ENCODE measurements around the gene P2RY8.
A peak's percentile ranks its signal among the peaks of the same experiment; 100 is the strongest.
"Not testable (repeated sequence)": the region's sequence is repeated elsewhere in the genome, so short reads cannot be mapped to it uniquely, and the experiment has no call there.

The P2RY8 gene

DNA sequence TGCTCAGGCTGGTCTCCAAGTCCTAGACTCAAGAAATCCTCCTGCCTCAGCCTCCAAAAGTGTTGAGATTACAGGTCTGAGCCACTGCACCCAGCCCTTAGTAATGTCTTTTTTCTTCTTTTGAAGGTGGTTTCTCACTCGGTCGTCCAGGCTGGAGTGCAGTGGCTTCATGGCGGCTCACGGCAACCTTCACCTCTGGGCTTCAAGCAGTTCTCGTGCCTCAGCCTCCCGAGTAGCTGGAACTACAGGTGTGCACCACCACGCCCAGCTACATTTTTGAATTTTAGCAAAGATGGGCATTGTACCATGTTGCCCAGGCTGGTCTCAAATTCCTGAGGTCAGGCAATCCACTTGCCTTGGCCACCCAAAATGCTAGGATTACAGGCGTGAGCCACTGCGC, 52.0 kb downstream of the P2RY8 start:
- Histone ChIP-seq H3K27me3 (ENCODE audit: insufficient read depth, low read length) (peaks cover 15% of the 10 kb centered on the region; the same call in 1 of the 2 replicates), H2AFZ (ENCODE audit: low read length, unreplicated experiment) (no peak overlapping the region), H3K36me3 (ENCODE audit: insufficient read depth, low read length) (no peaks in the 10 kb centered on the region), H3K27ac (ENCODE audit: low read depth, low read length) (no peak overlapping the region), H3K4me1 (ENCODE audit: control insufficient read depth, insufficient read depth, low read length, unreplicated experiment) (peaks cover 2% of the 10 kb centered on the region), H3K79me2 (ENCODE audit: control insufficient read depth, insufficient read depth, low read length, unreplicated experiment) (no peaks in the 10 kb centered on the region), H3K4me3 (ENCODE audit: low read depth, low read length) (no peak overlapping the region)

DNA sequence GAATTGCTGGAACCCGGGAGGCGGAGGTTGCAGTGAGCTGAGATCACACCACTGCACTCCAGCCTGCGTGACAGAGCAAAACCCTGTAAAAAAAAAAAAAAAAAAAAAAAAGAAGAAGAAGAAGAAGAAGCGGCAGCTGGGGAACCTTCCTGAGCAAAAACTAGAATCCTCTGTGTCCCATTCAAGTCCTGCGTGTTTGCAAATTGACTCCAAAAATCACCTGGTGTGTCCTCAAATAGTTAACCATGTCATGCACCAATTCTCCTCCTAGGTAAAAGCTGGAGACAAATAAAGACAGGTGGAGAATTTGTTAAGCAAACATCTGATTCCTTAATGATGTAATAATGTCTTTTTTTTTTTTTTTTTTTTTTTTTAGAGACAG, 52.4 kb downstream of the P2RY8 start:
- H3K36me3 ChIP-seq (ENCODE audit: insufficient read depth, low read length), result no peaks in the 10 kb centered on the region
- peaks cover 17% of the 10 kb centered on the region; the same call in 1 of the 2 replicates for H3K27me3 ChIP-seq (ENCODE audit: insufficient read depth, low read length)
- no peak overlapping the region for H3K27ac ChIP-seq (ENCODE audit: low read depth, low read length)
- peaks cover 2% of the 10 kb centered on the region for H3K4me1 ChIP-seq (ENCODE audit: control insufficient read depth, insufficient read depth, low read length, unreplicated experiment)
- no peak overlapping the region for H2AFZ ChIP-seq (ENCODE audit: low read length, unreplicated experiment)
- no peaks in the 10 kb centered on the region for H3K79me2 ChIP-seq (ENCODE audit: control insufficient read depth, insufficient read depth, low read length, unreplicated experiment)
- H3K4me3 ChIP-seq (ENCODE audit: low read depth, low read length), result no peak overlapping the region

- Histone ChIP-seq H3K79me2 (ENCODE audit: control insufficient read depth, insufficient read depth, low read length, unreplicated experiment) (no peaks in the 10 kb centered on the region), H3K36me3 (ENCODE audit: insufficient read depth, low read length) (no peaks in the 10 kb centered on the region), H2AFZ (ENCODE audit: low read length, unreplicated experiment) (no peak overlapping the region), H3K27ac (ENCODE audit: low read depth, low read length) (no peak overlapping the region), H3K4me3 (ENCODE audit: low read depth, low read length) (no peak overlapping the region), H3K27me3 (ENCODE audit: insufficient read depth, low read length) (peaks cover 20% of the 10 kb centered on the region; the same call in 1 of the 2 replicates), H3K4me1 (ENCODE audit: control insufficient read depth, insufficient read depth, low read length, unreplicated experiment) (peaks cover 2% of the 10 kb centered on the region)
Observed at GRCh38 chrX:1483843-1484637, 52.9 kb downstream of the P2RY8 start.

- not testable (repeated sequence) for H3K27ac ChIP-seq (ENCODE audit: low read depth, low read length); H3K4me3 ChIP-seq (ENCODE audit: low read depth, low read length); H3K79me2 ChIP-seq (ENCODE audit: control insufficient read depth, insufficient read depth, low read length, unreplicated experiment); H3K4me1 ChIP-seq (ENCODE audit: control insufficient read depth, insufficient read depth, low read length, unreplicated experiment); H2AFZ ChIP-seq (ENCODE audit: low read length, unreplicated experiment); H3K36me3 ChIP-seq (ENCODE audit: insufficient read depth, low read length)
- H3K27me3 ChIP-seq (ENCODE audit: insufficient read depth, low read length), result peaks cover 23% of the 10 kb centered on the region; the same call in 1 of the 2 replicates
Observed at GRCh38 chrX:1482530-1482928, 54.5 kb downstream of the P2RY8 start.

DNA sequence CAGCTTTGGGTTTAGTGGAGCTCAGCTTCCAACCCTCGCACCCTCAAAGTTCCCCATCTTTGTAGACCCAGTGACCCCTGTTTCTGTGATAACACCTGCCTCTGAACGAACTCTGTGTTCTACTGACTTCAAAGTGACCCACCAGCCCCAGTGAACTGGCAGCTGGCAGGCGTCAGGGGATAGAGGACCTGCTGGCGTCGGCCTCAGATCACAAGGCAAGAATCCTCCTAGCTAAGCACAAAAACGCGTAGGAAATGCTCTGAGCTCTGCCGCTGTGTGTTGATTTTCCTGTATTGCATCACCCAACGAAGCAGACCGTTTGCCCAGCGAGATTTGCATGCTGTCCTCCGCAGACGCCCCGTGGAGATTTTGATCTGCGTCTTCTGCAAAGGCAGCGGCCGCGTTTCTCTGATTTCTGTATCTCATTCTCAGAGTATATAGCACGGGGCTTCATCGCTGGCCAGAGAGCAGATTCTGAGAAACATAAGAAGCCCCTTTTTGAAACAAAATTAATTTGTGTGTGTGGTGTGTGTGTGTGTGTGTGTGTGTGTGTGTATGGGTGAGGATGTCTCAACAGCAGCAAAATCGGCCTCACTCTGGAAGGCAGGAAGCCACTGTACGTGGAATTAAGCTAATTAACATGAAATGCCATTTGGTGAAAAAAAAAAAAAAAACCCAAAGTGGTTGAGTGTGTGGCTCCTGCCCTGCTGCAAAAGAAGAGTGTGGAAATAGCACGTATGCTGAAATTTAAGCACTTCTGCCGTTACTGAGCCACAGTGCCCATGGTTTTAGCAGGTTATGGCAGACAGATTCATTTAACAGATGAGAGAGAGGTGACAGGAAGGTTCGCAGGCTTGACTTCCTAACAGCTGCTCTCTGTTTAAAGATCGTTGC, 55.1 kb downstream of the P2RY8 start:
- Histone ChIP-seq H3K4me1 (ENCODE audit: control insufficient read depth, insufficient read depth, low read length, unreplicated experiment) (peaks cover 2% of the 10 kb centered on the region), H3K4me3 (ENCODE audit: low read depth, low read length) (peak overlapping the region; percentile 27), H3K27ac (ENCODE audit: low read depth, low read length) (no peak overlapping the region), H3K79me2 (ENCODE audit: control insufficient read depth, insufficient read depth, low read length, unreplicated experiment) (no peaks in the 10 kb centered on the region), H3K36me3 (ENCODE audit: insufficient read depth, low read length) (no peaks in the 10 kb centered on the region), H3K27me3 (ENCODE audit: insufficient read depth, low read length) (peaks cover 21% of the 10 kb centered on the region; the same call in 1 of the 2 replicates), H2AFZ (ENCODE audit: low read length, unreplicated experiment) (no peak overlapping the region)

DNA sequence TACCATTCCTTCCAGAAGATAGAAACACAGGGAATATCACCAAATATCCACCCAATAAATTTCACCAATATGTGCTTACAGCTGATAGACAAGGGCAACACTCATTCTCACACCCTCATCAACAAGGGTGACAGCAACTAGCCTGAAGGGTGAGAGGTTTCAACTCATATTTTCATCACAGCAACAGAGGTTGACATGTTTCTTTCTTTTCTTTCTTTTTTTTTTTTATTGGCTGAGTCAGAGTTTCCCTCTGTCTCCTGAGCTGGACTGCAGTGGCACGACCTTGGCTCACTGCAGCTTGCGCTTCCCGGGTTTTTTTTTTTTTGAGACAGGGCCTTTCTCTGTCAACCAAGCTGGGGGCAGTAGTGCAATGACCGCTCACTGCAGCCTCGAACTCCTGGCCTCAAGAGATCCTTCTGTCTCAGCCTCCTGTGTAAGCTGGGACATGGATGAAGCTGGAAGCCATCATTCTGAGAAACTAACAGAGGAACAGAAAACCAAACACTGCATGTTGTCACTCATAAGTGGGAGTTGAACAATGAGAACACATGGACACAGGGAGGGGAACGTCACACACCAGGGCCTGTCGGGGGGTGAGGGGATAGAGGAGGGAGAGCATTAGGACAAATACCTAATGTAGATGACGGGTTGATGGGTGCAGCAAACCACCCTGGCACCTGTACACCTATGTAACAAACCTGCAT, 56.8 kb downstream of the P2RY8 start:
- Histone ChIP-seq H3K36me3 (ENCODE audit: insufficient read depth, low read length) (no peaks in the 10 kb centered on the region), H2AFZ (ENCODE audit: low read length, unreplicated experiment) (no peak overlapping the region), H3K4me3 (ENCODE audit: low read depth, low read length) (no peak overlapping the region), H3K4me1 (ENCODE audit: control insufficient read depth, insufficient read depth, low read length, unreplicated experiment) (peaks cover 2% of the 10 kb centered on the region), H3K79me2 (ENCODE audit: control insufficient read depth, insufficient read depth, low read length, unreplicated experiment) (no peaks in the 10 kb centered on the region), H3K27ac (ENCODE audit: low read depth, low read length) (no peak overlapping the region), H3K27me3 (ENCODE audit: insufficient read depth, low read length) (peaks cover 23% of the 10 kb centered on the region; the same call in 1 of the 2 replicates)

- no peak overlapping the region for H3K27ac ChIP-seq (ENCODE audit: low read depth, low read length)
- peaks cover 2% of the 10 kb centered on the region for H3K4me1 ChIP-seq (ENCODE audit: control insufficient read depth, insufficient read depth, low read length, unreplicated experiment)
- H2AFZ ChIP-seq (ENCODE audit: low read length, unreplicated experiment), result no peak overlapping the region
- no peaks in the 10 kb centered on the region for H3K79me2 ChIP-seq (ENCODE audit: control insufficient read depth, insufficient read depth, low read length, unreplicated experiment)
- H3K36me3 ChIP-seq (ENCODE audit: insufficient read depth, low read length), result no peaks in the 10 kb centered on the region
- no peak overlapping the region for H3K4me3 ChIP-seq (ENCODE audit: low read depth, low read length)
- H3K27me3 ChIP-seq (ENCODE audit: insufficient read depth, low read length), result peaks cover 13% of the 10 kb centered on the region; the same call in 1 of the 2 replicates
Observed at GRCh38 chrX:1477801-1478458, 59.1 kb downstream of the P2RY8 start.

- Histone ChIP-seq H3K4me1 (ENCODE audit: control insufficient read depth, insufficient read depth, low read length, unreplicated experiment) (peaks cover 2% of the 10 kb centered on the region), H3K4me3 (ENCODE audit: low read depth, low read length) (no peak overlapping the region), H3K79me2 (ENCODE audit: control insufficient read depth, insufficient read depth, low read length, unreplicated experiment) (no peaks in the 10 kb centered on the region), H3K27ac (ENCODE audit: low read depth, low read length) (no peak overlapping the region), H2AFZ (ENCODE audit: low read length, unreplicated experiment) (no peak overlapping the region), H3K27me3 (ENCODE audit: insufficient read depth, low read length) (peaks cover 13% of the 10 kb centered on the region; the same call in 1 of the 2 replicates), H3K36me3 (ENCODE audit: insufficient read depth, low read length) (no peaks in the 10 kb centered on the region)
Observed at GRCh38 chrX:1477229-1477628, 59.8 kb downstream of the P2RY8 start.

DNA sequence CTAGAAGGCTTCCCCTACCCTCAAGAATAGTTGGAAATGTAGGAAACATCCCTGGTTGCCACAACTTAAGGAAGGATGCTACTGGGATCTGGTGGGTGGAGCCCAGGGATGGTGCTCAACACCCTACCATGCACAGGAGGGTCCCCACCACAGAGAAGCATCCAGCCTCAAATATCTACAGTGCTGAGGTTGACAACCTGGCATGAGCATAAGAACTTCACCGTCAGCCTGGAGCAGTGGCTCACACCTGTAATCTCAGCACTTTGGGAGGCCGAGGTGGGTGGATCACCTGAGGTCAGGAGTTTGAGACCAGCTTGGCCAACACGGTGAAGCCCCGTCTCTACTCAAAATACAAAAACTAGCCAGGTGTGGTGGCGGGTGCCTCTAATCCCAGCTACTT, 60.3 kb downstream of the P2RY8 start:
- no peak overlapping the region for H2AFZ ChIP-seq (ENCODE audit: low read length, unreplicated experiment)
- H3K27me3 ChIP-seq (ENCODE audit: insufficient read depth, low read length), result peaks cover 13% of the 10 kb centered on the region; the same call in 1 of the 2 replicates
- peaks cover 2% of the 10 kb centered on the region for H3K4me1 ChIP-seq (ENCODE audit: control insufficient read depth, insufficient read depth, low read length, unreplicated experiment)
- no peak overlapping the region for H3K4me3 ChIP-seq (ENCODE audit: low read depth, low read length)
- H3K27ac ChIP-seq (ENCODE audit: low read depth, low read length), result no peak overlapping the region
- H3K79me2 ChIP-seq (ENCODE audit: control insufficient read depth, insufficient read depth, low read length, unreplicated experiment), result no peaks in the 10 kb centered on the region
- H3K36me3 ChIP-seq (ENCODE audit: insufficient read depth, low read length), result no peaks in the 10 kb centered on the region

DNA sequence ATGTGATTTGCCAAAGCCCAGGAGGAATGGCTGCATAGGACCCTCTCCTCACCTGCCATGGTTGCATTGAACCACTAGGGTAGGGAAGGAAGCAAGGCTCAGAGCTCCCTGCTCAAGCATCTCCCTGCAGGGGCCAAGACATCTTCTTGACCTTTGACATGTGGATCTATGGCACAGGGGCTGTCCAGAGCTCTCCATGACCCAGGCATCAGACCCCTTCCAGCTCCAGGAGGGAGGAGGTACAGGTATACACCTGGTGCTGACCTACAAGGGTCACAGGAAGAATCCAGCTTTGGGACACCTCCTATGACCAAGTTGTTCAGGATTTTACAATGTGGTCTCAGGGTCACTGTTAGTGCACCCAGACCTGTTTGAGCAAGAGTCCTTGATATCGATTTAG, 61.1 kb downstream of the P2RY8 start:
- H3K79me2 ChIP-seq (ENCODE audit: control insufficient read depth, insufficient read depth, low read length, unreplicated experiment), result no peaks in the 10 kb centered on the region
- peaks cover 13% of the 10 kb centered on the region; the same call in 1 of the 2 replicates for H3K27me3 ChIP-seq (ENCODE audit: insufficient read depth, low read length)

More for the DNA sequence above, 61.1 kb downstream of the P2RY8 start:
- Histone ChIP-seq H3K36me3 (ENCODE audit: insufficient read depth, low read length) (no peaks in the 10 kb centered on the region), H3K4me3 (ENCODE audit: low read depth, low read length) (no peak overlapping the region), H3K4me1 (ENCODE audit: control insufficient read depth, insufficient read depth, low read length, unreplicated experiment) (no peaks in the 10 kb centered on the region), H2AFZ (ENCODE audit: low read length, unreplicated experiment) (no peak overlapping the region), H3K27ac (ENCODE audit: low read depth, low read length) (no peak overlapping the region)
